K562 (cell line): ENCODE results near the gene ERO1B. TPM values are rescaled to one million over a fixed set of nuclear protein-coding genes. Genes with fewer than 3 reads are reported as not detected.

Source experiments
- ATAC-seq: fragments of 200-7000 bp; cut with Tn5 transposase; 3 replicates; pipeline ENCODE4 v1.9.1; 2020; ENCODE audit warnings: moderate library complexity
- BruUV-seq: library from RNA; stranded (reverse); fragments of 400-500 nt; replicated peaks from 2 replicates; lab custom pipeline; 2021; lab: Mats Ljungman, UMichigan
- CTCF ChIA-PET: fragments of 300-600 bp; formaldehyde crosslinking; extraction: SDS; loops from one replicate; lab custom pipeline; 2021; ENCODE audit warnings: low intra/inter-chr PET ratio; lab: Yijun Ruan, JAX
- POLR2A ChIA-PET: fragments of 300-600, 350-650 bp; sonication (Branson Sonifier 250); formaldehyde crosslinking; extraction: SDS; loops from one replicate; lab custom pipeline; 2021; ENCODE audit warnings: antibody characterized with exemption, inconsistent platforms; lab: Yijun Ruan, JAX
- DNase-seq, 4 experiments: peaks; one replicate each; pipeline versions ENCODE4 v3.0.0 to v3.0.0-alpha.2; 2011 to 2018; ENCODE audit warnings: low spot score in 3 of 4, mixed read lengths in 3 of 4; ENCODE audit errors: extremely low read depth in 1 of 4
- FAIRE-seq: peaks from 2 replicates; lab custom pipeline; 2011; peaks lifted over from hg19 to GRCh38; lab: Jason Lieb, UNC
- H2AFZ ChIP-seq: 2 replicates; pipeline ENCODE4 v1.6.0; 2011; ENCODE audit warnings: low read depth, low read length, control low read depth, inconsistent platforms
- H3K27ac ChIP-seq: fragments of 200-600 bp; 3 replicates; pipeline ENCODE4 v1.8.0; 2011; ENCODE audit warnings: low read depth, mild to moderate bottlenecking, control low read depth, inconsistent platforms, low read length, moderate library complexity, mixed read lengths; ENCODE audit errors: extremely low read depth
- H3K27me3 ChIP-seq, 2 experiments: fragments of 300-600 bp in 1 of 2; 2 replicates in 1 of 2; 3 replicates in 1 of 2; pipeline versions ENCODE4 v1.6.0 to v1.8.0; 2011; ENCODE audit warnings: inconsistent platforms in 2 of 2, low read length in 2 of 2, mild to moderate bottlenecking in 1 of 2, mixed read lengths in 1 of 2, moderate library complexity in 1 of 2; ENCODE audit not compliant: control insufficient read depth in 2 of 2, insufficient read depth in 2 of 2
- H3K36me3 ChIP-seq: fragments of 300-600 bp; 3 replicates; pipeline ENCODE4 v1.8.0; 2011; ENCODE audit warnings: mild to moderate bottlenecking, low read length, inconsistent platforms; ENCODE audit not compliant: control insufficient read depth, insufficient read depth
- H3K4me1 ChIP-seq, 2 experiments: fragments of 200-600 bp in 1 of 2; replicated peaks in 1 of 2; 2 replicates in 1 of 2; 3 replicates in 1 of 2; pipeline versions ENCODE4 v1.5.1 to v1.8.0; 2011; ENCODE audit warnings: inconsistent platforms in 2 of 2, low read length in 2 of 2, mild to moderate bottlenecking in 1 of 2, mixed read lengths in 1 of 2, moderate library complexity in 1 of 2; ENCODE audit not compliant: control insufficient read depth in 2 of 2, insufficient read depth in 2 of 2
- H3K4me2 ChIP-seq: 2 replicates; pipeline ENCODE4 v1.6.1; 2011; ENCODE audit warnings: low read length, control low read depth, inconsistent platforms, mixed read lengths; ENCODE audit not compliant: insufficient read depth
- H3K4me3 ChIP-seq: fragments of 200-600 bp; sonication (generic), shearing (Covaris generic); 2 replicates; pipeline ENCODE4 v1.5.1; 2016; ENCODE audit warnings: control low read depth, inconsistent platforms
- H3K79me2 ChIP-seq: fragments of 200-600 bp; 3 replicates; pipeline ENCODE4 v1.8.0; 2011; ENCODE audit warnings: low read length, inconsistent platforms; ENCODE audit not compliant: control insufficient read depth, insufficient read depth
- H3K9ac ChIP-seq, 2 experiments: 2 replicates each; pipeline versions ENCODE4 v1.6.0 to v1.6.1; 2011; ENCODE audit warnings: low read depth in 2 of 2, low read length in 2 of 2, control low read depth in 1 of 2, inconsistent platforms in 1 of 2, mild to moderate bottlenecking in 1 of 2, mixed read lengths in 1 of 2; ENCODE audit not compliant: insufficient read depth in 1 of 2
- H3K9me1 ChIP-seq: one replicate; pipeline ENCODE4 v1.6.0; 2011; ENCODE audit warnings: inconsistent platforms, mild to moderate bottlenecking, low read length, moderate library complexity; ENCODE audit not compliant: control insufficient read depth, insufficient read depth
- H3K9me3 ChIP-seq: replicated peaks from 2 replicates; pipeline ENCODE4 v1.5.1; 2011; ENCODE audit warnings: low read depth, low read length, inconsistent platforms; ENCODE audit not compliant: control insufficient read depth, insufficient read depth
- H4K20me1 ChIP-seq: replicated peaks from 2 replicates; pipeline ENCODE4 v1.6.1; 2011; ENCODE audit warnings: low read length, inconsistent platforms, mixed read lengths; ENCODE audit not compliant: control insufficient read depth, insufficient read depth
- DIDO1 ChIP-seq: fragments of 450-650 bp; IDR thresholded peaks from 2 replicates; pipeline ENCODE4 v1.6.1; 2016; ENCODE audit warnings: low read depth, missing biosample characterization, missing genetic modification characterization
- EP400 ChIP-seq: fragments of 450-650 bp; IDR thresholded peaks from 2 replicates; pipeline ENCODE4 v1.6.1; 2017; ENCODE audit warnings: antibody characterized with exemption, mild to moderate bottlenecking, moderate library complexity
- KDM2B ChIP-seq: fragments of 250-450 bp; sonication (Bioruptor Pico); IDR thresholded peaks from 2 replicates; pipeline ENCODE4 v1.8.0; 2021; ENCODE audit warnings: mild to moderate bottlenecking, moderate library complexity
- MED1 ChIP-seq: sonication (generic); formaldehyde crosslinking; IDR thresholded peaks from 2 replicates; pipeline ENCODE4 v1.8.1; 2023; ENCODE audit warnings: missing genetic modification reagents, borderline replicate concordance
- PCBP1 ChIP-seq: fragments of 200-400 bp; formaldehyde crosslinking; IDR thresholded peaks from 2 replicates; pipeline ENCODE4 v1.6.1; 2018; ENCODE audit warnings: mild to moderate bottlenecking, low read depth, low read length; ENCODE audit not compliant: poor library complexity, severe bottlenecking
- RBM39 ChIP-seq: fragments of 200-400 bp; formaldehyde crosslinking; optimal IDR thresholded peaks from 2 replicates; pipeline ENCODE3; 2018; ENCODE audit warnings: low read depth, low read length
- SMC3 ChIP-seq: conservative IDR thresholded peaks from 2 replicates; pipeline ENCODE4 v1.6.1; 2011; ENCODE audit warnings: low read depth, low read length, improper control_type of control experiment; ENCODE audit not compliant: insufficient read depth
- SPI1 ChIP-seq: IDR thresholded peaks from 2 replicates; pipeline ENCODE4 v1.6.1; 2011; ENCODE audit warnings: low read depth, low read length, control low read depth, borderline replicate concordance
- TBP ChIP-seq: optimal IDR thresholded peaks from 2 replicates; pipeline ENCODE3; 2011; ENCODE audit warnings: low read depth, low read length, improper control_type of control experiment
- U2AF1 ChIP-seq: fragments of 200-400 bp; formaldehyde crosslinking; optimal IDR thresholded peaks from 2 replicates; pipeline ENCODE3; 2017; ENCODE audit warnings: mild to moderate bottlenecking, low read depth, low read length, moderate library complexity
- YBX1 ChIP-seq: fragments of 450-650 bp; IDR thresholded peaks from 2 replicates; pipeline ENCODE4 v1.7.1; 2016; ENCODE audit warnings: mild to moderate bottlenecking
- ZNF212 ChIP-seq: fragments of 450-650 bp; formaldehyde crosslinking; IDR thresholded peaks from 2 replicates; pipeline ENCODE4 v1.4.0; 2020; ENCODE audit warnings: mild to moderate bottlenecking
- ZNF75A ChIP-seq: fragments of 450-650 bp; formaldehyde crosslinking; IDR thresholded peaks from 2 replicates; pipeline ENCODE4 v1.4.0; 2020; ENCODE audit warnings: mild to moderate bottlenecking
- in situ Hi-C: fragments of 300-500 bp; cut with MboI; formaldehyde crosslinking; loops from 4 replicates; pipeline ENCODE4 v1.15.0; 2018; ENCODE audit warnings: inconsistent platforms, mixed read lengths
- intact Hi-C: fragments of 100-400 bp; cut with micrococcal nuclease; formaldehyde crosslinking; loops from 2 replicates; pipeline ENCODE4 v1.14.2; 2022
- polyA plus RNA-seq, 8 experiments: library from polyadenylated mRNA; depleted of rRNA in 4 of 8; stranded (reverse) in 5 of 8; unstranded in 3 of 8; fragments of >200 nt; fragmentation: Nextera tagmentation in 2 of 8; fragmentation: Illumina TruSeq in 1 of 8; extraction: Ambion mirVana in 2 of 8; extraction: Trizol in 1 of 8; gene quantifications; 2 replicates each; pipeline versions ENCODE4 v1.2.1 to v1.2.3, GENCODE V29; 2011 to 2014; ENCODE audit warnings: inconsistent platforms in 1 of 8, missing spikeins in 1 of 8
- total RNA-seq, 7 experiments: library from RNA; depleted of rRNA in 6 of 7; stranded (reverse); fragments of >200 nt in 6 of 7; fragmentation: Illumina TruSeq in 2 of 7; extraction: Trizol in 2 of 7; gene quantifications; 2 replicates each; pipeline versions ENCODE4 v1.2.1 to v1.2.3, GENCODE V29; 2011 to 2021; ENCODE audit warnings: low replicate concordance in 1 of 7

Gene ERO1B
- total and polyA plus RNA-seq, 9 of the 15 experiments (the other 6 are each of a cell fraction or from before 2014, with no cell fraction given): 0.59 to 6.4 (median 4.2) TPM

DNA sequence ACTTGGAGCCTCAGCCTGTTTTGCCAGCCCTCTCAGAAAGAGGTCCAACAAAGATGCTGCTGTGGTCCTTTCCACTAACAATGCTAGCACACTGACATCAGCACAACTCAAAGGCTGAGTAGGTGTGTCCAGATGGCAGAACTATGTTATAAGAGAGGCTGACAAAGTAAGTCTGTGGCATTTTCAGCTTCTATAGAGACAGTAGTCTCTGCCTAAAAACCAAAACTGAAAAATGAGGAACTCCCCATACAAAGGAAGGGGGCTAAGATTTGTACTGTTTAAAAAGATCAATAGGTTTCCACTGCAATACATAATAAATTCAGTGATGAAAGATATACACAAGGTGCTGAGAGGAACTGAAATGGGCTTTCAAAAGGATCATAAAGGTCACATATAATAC, 12.3 kb downstream of the ERO1B start:
- POLR2A ChIA-PET: interaction anchor here (0.6 to 1.8 kb wide), 5 partner anchors 8 to 62 kb away, joined by 4 read pairs; no protein-coding TSS in a partner anchor
- Histone ChIP-seq H3K79me2 (no peaks in the 10 kb centered on the region), H3K4me3 (no peak overlapping the region), H3K9me1 (no peaks in the 10 kb centered on the region), H3K4me1 (no peaks in the 10 kb centered on the region), H4K20me1 (no peaks in the 10 kb centered on the region), H3K27me3 (no peaks in the 10 kb centered on the region), H3K27ac (no peak overlapping the region), H3K9ac (no peak overlapping the region), H3K36me3 (no peaks in the 10 kb centered on the region), H2AFZ (no peak overlapping the region), H3K4me2 (no peak overlapping the region), H3K9me3 (no peaks in the 10 kb centered on the region)
- CTCF ChIA-PET: no interaction called here
- intact Hi-C loops (no loop called here), in situ Hi-C loops (no loop called here)
- BruUV-seq: no TSS peak
- no peak for FAIRE-seq
- TF ChIP-seq MED1 (CRISPR knock-in tag) (no peak), SPI1 (peak; percentile 43; the same call in 1 of the 2 replicates)
- no peak for DNase-seq
- ATAC-seq: 0 out of 3 replicates have a peak, but pooled peaks have one; percentile 29

DNA sequence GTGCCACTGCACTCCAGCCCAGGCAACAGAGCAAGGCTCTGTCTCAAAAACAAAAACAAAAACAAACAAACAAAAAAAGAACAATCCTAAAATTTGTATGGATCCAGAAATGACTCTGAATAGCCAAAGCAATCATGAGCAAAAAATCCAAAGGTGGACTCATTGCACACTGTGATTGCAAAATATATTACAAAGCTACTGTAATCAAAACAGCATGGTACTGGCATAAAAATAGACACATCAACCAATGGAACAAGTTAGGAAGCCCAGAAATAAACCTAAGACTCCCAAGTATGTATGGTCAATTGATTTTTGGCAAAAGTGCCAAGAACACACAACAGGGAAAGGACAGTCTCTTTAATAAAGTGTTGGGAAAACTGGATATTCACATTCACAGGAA, 19.9 kb downstream of the ERO1B start:
- CTCF ChIA-PET: no interaction called here
- no peak for FAIRE-seq
- intact Hi-C loops: no loop called here
- TF ChIP-seq YBX1: no peak
- TF ChIP-seq DIDO1 (tag): no peak
- no peak for TF ChIP-seq SMC3
- TF ChIP-seq U2AF1: no peak
- TF ChIP-seq TBP: no peak
- TF ChIP-seq PCBP1: no peak
- no peak for TF ChIP-seq ZNF75A (CRISPR knock-in tag)
- no peak for TF ChIP-seq KDM2B (CRISPR knock-in tag)
- no peak for TF ChIP-seq ZNF212 (CRISPR knock-in tag)
- no peak for TF ChIP-seq RBM39
- no peak for TF ChIP-seq EP400

More for the DNA sequence above, 19.9 kb downstream of the ERO1B start:
- H3K9me1 ChIP-seq: no peaks in the 10 kb centered on the region
- no peaks in the 10 kb centered on the region for H3K4me1 ChIP-seq
- H3K27ac ChIP-seq: no peak overlapping the region
- in situ Hi-C loops: no loop called here
- no peak overlapping the region for H3K4me3 ChIP-seq
- H3K4me2 ChIP-seq: no peak overlapping the region
- H3K9ac ChIP-seq: no peak overlapping the region
- POLR2A ChIA-PET: no interaction called here
- H3K9me3 ChIP-seq: peaks cover 3% of the 10 kb centered on the region; the same call in 1 of the 2 replicates
- no peaks in the 10 kb centered on the region for H3K36me3 ChIP-seq
- ATAC-seq (no peak), DNase-seq (no peak)
- H4K20me1 ChIP-seq: no peaks in the 10 kb centered on the region
- no peaks in the 10 kb centered on the region for H3K27me3 ChIP-seq
- BruUV-seq: no TSS peak
- H3K79me2 ChIP-seq: no peaks in the 10 kb centered on the region
- H2AFZ ChIP-seq: no peak overlapping the region
